Esophagus muscularis mucosa (tissue), 4 donors: Measurements from ENCODE around the gene MADCAM1. TPM values are rescaled to one million over a fixed set of nuclear protein-coding genes. Genes with fewer than 3 reads are reported as not detected.

Source experiments
- DNase-seq: peaks from one replicate; pipeline ENCODE4 v3.0.0-alpha.2; 2017; ENCODE audit errors: extremely low spot score
- H3K27ac ChIP-seq, 4 donors: fragments of 200-600 bp; sonication (generic); replicated peaks in 1 of 4; 1 replicate in 3 of 4; 2 replicates in 1 of 4; pipeline ENCODE4 v1.5.1; 2016 to 2019; ENCODE audit warnings: mild to moderate bottlenecking in 1 of 4
- H3K27me3 ChIP-seq, 4 donors: fragments of 200-600 bp; sonication (generic); one replicate each; pipeline versions ENCODE4 v1.5.1 to v1.6.0; 2016 to 2019
- H3K36me3 ChIP-seq, 4 donors: fragments of 200-600 bp; sonication (generic); one replicate each; pipeline ENCODE4 v1.5.1; 2016 to 2019
- H3K4me1 ChIP-seq, 4 donors: fragments of 200-600 bp; sonication (generic); one replicate each; pipeline ENCODE4 v1.5.1; 2016 to 2019
- H3K4me3 ChIP-seq, 4 donors: fragments of 200-600 bp; sonication (generic); 1 replicate in 2 of 4; 2 replicates in 2 of 4; pipeline ENCODE4 v1.5.1; 2016 to 2019; ENCODE audit warnings: mild to moderate bottlenecking in 4 of 4, moderate library complexity in 1 of 4
- H3K9me3 ChIP-seq, 4 donors: fragments of 200-600 bp; sonication (generic); 1 replicate in 3 of 4; 2 replicates in 1 of 4; pipeline ENCODE4 v1.5.1; 2016 to 2019
- EP300 ChIP-seq: sonication (generic); formaldehyde crosslinking; IDR thresholded peaks from one replicate; pipeline ENCODE4 v1.6.1; 2017; ENCODE audit warnings: antibody characterized with exemption
- POLR2A ChIP-seq: fragments of 450-650 bp; IDR thresholded peaks from one replicate; pipeline ENCODE4 v1.6.1; 2017; ENCODE audit warnings: antibody characterized with exemption, moderate library complexity, mild to moderate bottlenecking, low read depth
- POLR2AphosphoS5 ChIP-seq, 2 donors: sonication (generic); formaldehyde crosslinking; IDR thresholded peaks; one replicate each; pipeline ENCODE4 v1.6.1; 2017; ENCODE audit warnings: antibody characterized with exemption in 2 of 2
- WGBS: methylation state at CpG from one replicate; pipeline ENCODE4 v1.1.5; 2018; 5-methylcytosine and 5-hydroxymethylcytosine counted together
- intact Hi-C: fragments of 100-400 bp; cut with DNase I; formaldehyde crosslinking; loops from one replicate; pipeline ENCODE4 v1.15.1; 2023
- total RNA-seq, 4 donors: library from RNA; depleted of rRNA; stranded (reverse); fragments of >200 nt; gene quantifications; one replicate each; pipeline versions ENCODE4 v1.1.0 to v1.2.1, GENCODE V29; 2016
- TF ChIP-seq, protein P1 (sequence below), 3 experiments: fragments of 200-600 bp in 2 of 3; fragments of 450-650 bp in 1 of 3; sonication (generic) in 2 of 3; IDR thresholded peaks; one replicate each; pipeline ENCODE4 v1.5.1; 2017 to 2019; ENCODE audit warnings: antibody characterized with exemption in 3 of 3, mild to moderate bottlenecking in 2 of 3, moderate library complexity in 1 of 3

The MADCAM1 gene
- total RNA-seq, 4 donors from 2014 or later: 0.17 to 0.42 TPM; not detected in 2

DNA sequence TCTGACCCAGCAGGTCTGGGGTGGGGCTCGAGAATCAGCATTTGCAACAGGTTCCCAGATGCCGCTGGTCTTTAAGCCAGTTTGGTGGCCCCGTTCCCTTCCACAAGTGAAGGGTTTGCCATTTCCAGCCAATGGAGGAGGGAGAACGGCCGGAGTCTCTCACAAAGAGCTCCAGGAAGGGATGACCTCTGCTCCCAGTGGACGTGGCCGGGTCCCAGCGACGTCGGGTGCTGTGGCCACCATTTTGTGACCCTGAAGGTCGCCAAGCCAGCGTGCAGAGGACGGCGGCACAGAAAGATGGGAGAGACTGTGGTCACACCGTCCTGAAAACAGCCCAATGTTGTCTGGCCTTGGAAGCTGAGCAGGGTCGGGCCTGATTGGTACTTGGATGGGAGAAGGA is 43.5 kb upstream of the MADCAM1 start:
- no peak overlapping the region for H3K27ac ChIP-seq
- H3K4me3 ChIP-seq: no peak overlapping the region
- no peak for DNase-seq
- 91% methylated on average over 16 of the region's 16 CpGs for WGBS
- intact Hi-C loops: no loop called here
- H3K9me3 ChIP-seq: no peaks in the 10 kb centered on the region
- TF ChIP-seq POLR2AphosphoS5 (IDR thresholded peaks at IDR 0.05): no peak
- TF ChIP-seq, protein P1, sequence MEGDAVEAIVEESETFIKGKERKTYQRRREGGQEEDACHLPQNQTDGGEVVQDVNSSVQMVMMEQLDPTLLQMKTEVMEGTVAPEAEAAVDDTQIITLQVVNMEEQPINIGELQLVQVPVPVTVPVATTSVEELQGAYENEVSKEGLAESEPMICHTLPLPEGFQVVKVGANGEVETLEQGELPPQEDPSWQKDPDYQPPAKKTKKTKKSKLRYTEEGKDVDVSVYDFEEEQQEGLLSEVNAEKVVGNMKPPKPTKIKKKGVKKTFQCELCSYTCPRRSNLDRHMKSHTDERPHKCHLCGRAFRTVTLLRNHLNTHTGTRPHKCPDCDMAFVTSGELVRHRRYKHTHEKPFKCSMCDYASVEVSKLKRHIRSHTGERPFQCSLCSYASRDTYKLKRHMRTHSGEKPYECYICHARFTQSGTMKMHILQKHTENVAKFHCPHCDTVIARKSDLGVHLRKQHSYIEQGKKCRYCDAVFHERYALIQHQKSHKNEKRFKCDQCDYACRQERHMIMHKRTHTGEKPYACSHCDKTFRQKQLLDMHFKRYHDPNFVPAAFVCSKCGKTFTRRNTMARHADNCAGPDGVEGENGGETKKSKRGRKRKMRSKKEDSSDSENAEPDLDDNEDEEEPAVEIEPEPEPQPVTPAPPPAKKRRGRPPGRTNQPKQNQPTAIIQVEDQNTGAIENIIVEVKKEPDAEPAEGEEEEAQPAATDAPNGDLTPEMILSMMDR (IDR thresholded peaks at IDR 0.05): no peak
- TF ChIP-seq EP300: no peak
- TF ChIP-seq POLR2A: no peak
- H3K4me1 ChIP-seq: peaks cover 0 to 9% (median 8%) of the 10 kb centered on the region in 4 donors
- peaks cover 0 to 15% (median 0%) of the 10 kb centered on the region in 4 donors for H3K36me3 ChIP-seq
- H3K27me3 ChIP-seq: no peaks in the 10 kb centered on the region

DNA sequence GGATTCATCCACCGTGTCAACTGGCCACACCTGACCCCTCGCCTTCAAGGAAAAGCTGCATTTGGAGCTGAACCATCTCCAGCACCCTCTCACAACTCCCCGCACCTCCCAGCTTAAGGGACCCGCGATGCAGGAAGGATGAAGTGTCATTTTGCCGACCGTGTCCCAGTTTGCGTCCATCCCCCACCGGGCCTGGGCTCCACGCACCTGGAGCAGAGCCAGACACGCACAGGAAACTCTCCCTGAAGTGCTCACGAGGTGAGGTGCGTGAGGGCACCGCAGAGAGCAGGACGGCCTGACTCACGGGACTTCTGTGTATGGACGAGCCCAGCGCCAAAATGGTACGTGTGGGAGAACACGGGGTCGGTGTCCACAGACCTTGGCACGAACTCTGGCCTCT is 42.7 kb upstream of the MADCAM1 start:
- peaks cover 0 to under 1% (median under 1%) of the 10 kb centered on the region in 4 donors for H3K4me1 ChIP-seq
- no peak overlapping the region for H3K27ac ChIP-seq
- H3K27me3 ChIP-seq: no peaks in the 10 kb centered on the region
- TF ChIP-seq, protein P1 (IDR thresholded peaks at IDR 0.05): no peak
- TF ChIP-seq POLR2AphosphoS5 (IDR thresholded peaks at IDR 0.05) (no peak), POLR2A (no peak)
- H3K9me3 ChIP-seq: no peaks in the 10 kb centered on the region
- WGBS: 96% methylated on average over 14 of the region's 22 CpGs
- DNase-seq: no peak
- intact Hi-C loops: no loop called here
- H3K36me3 ChIP-seq: peaks cover 0 to 15% (median 0%) of the 10 kb centered on the region in 4 donors
- no peak overlapping the region for H3K4me3 ChIP-seq

DNA sequence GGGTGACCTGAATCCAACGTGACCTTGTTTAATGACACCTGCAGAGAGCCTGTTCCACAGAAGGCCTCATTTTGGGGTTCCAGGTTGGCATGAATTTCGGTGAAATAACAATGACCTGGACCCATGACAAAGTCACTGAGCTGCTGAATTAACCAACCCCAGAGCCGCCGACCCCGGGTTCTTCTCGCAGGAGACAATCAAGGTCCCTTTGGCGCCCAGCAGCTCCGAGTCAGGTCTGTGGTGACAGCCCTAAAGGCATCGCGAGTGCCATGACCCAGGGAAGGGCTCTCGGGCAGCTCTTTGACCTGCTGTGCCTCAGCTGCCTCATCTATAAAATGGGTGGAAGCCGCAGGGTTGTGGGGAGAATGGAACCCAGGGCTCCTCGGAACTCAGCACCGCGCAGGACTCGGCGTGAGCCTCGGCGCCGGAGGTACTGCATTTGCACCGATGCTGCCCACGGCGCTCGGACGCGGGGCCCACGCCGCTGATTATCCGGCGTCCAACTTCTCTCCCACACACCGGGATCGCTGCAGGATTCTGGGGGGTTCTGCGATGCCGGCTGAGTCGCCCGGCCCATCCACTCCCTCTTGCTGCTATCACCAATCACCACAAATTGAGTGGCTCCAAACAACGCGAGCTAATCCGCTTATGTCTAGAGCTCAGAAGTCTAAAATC is 41.1 kb upstream of the MADCAM1 start:
- H3K27me3 ChIP-seq: peaks cover 0 to 4% (median 0%) of the 10 kb centered on the region in 4 donors
- no peaks in the 10 kb centered on the region for H3K9me3 ChIP-seq
- intact Hi-C loops: no loop called here
- 96% methylated on average over 17 of the region's 39 CpGs for WGBS
- H3K4me1 ChIP-seq: peaks cover 0 to 14% (median 10%) of the 10 kb centered on the region in 4 donors
- no peak for TF ChIP-seq POLR2A
- no peak for TF ChIP-seq POLR2AphosphoS5 (IDR thresholded peaks at IDR 0.05)
- no peak for TF ChIP-seq EP300
- TF ChIP-seq, protein P1 (IDR thresholded peaks at IDR 0.05): no peak
- DNase-seq: no peak
- H3K27ac ChIP-seq: no peak overlapping the region
- no peak overlapping the region for H3K4me3 ChIP-seq
- H3K36me3 ChIP-seq: peaks cover 0 to 15% (median 0%) of the 10 kb centered on the region in 4 donors

DNA sequence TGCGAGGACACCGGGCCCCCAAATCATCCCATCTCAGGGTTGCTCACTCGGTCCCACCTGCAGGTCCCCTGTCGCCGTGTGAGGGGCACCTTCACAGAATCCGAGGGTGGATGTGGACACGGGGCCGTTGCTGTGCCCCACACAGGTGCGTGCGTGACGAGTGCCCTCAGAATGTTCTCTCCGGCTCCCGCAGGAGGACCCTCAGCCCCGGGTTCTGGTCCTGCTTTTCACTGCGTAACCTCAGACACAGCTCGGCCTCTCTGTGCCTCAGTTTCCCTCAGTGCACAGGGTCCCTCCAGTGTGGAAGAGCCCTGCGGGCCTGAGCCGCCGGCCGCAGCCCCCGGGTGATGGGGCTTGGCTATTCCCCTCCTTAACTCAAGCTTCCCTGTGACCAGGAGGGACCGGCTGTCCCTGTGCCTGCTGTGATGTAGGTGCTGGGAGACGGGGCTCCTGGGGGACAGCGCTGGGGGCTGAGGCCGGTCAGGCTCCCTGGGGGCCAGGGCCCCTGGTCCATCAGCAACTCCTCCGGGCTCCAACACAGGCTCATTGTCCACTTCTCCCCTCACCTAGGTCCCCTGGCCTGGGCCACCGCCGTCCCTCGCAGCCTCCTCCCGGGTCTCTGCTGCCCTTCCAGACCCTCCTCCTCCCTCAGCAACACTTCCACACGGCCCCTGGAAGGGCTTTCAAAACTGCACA is 40.3 kb upstream of the MADCAM1 start:
- no peak for DNase-seq
- Histone ChIP-seq H3K4me3 (no peak overlapping the region), H3K36me3 (peaks cover 0 to 15% (median 0%) of the 10 kb centered on the region in 4 donors), H3K27me3 (peaks cover 0 to 8% (median 0%) of the 10 kb centered on the region in 4 donors), H3K27ac (no peak overlapping the region), H3K4me1 (peaks cover under 1 to 17% (median 14%) of the 10 kb centered on the region in 4 donors), H3K9me3 (no peaks in the 10 kb centered on the region)
- no peak for TF ChIP-seq EP300
- intact Hi-C loops: no loop called here
- 92% methylated on average over 19 of the region's 31 CpGs for WGBS

DNA sequence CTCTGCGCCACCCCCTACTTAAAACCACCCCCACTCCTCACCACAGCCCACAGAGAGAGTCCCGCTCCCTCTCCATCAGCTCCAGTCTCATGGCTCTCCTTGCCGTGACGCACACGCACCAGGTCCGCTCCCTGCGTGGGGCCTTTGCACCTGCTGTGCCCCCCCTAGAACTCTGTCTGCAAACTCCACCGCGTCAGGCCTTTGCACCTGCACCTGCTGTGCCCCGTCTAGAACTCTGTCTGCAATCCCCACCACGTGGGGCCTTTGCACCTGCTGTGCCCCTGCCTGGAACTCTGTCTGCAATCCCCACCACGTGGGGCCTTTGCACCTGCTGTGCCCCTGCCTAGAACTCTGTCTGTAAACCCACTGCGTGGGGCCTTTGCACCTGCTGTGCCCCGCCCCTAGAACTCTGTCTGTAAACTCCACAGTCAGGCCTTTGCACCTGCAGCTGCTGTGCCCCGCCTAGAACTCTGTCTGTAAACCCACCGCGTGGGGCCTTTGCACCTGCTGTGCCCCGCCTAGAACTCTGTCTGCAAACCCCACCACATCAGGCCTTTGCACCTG is 39.7 kb upstream of the MADCAM1 start:
- Histone ChIP-seq H3K27ac (no peak overlapping the region), H3K27me3 (peaks cover 0 to 15% (median 0%) of the 10 kb centered on the region in 4 donors), H3K9me3 (no peaks in the 10 kb centered on the region), H3K36me3 (peaks cover 0 to 15% (median 0%) of the 10 kb centered on the region in 4 donors), H3K4me1 (peaks cover 7 to 23% (median 20%) of the 10 kb centered on the region in 4 donors), H3K4me3 (no peak overlapping the region)
- TF ChIP-seq POLR2A (no peak), POLR2AphosphoS5 (IDR thresholded peaks at IDR 0.05) (no peak), EP300 (no peak)
- DNase-seq: no peak
- intact Hi-C loops: no loop called here
- 92% methylated on average over 18 of the region's 18 CpGs for WGBS
